Measurements from ENCODE around the gene ATG14. TPM values are rescaled to one million over a fixed set of nuclear protein-coding genes. Genes with fewer than 3 reads are reported as not detected.
A peak's percentile ranks its signal among the peaks of the same experiment; 100 is the strongest.
"Not testable (repeated sequence)": the region's sequence is repeated elsewhere in the genome, so short reads cannot be mapped to it uniquely, and the experiment has no call there.

The ATG14 gene, protein sequence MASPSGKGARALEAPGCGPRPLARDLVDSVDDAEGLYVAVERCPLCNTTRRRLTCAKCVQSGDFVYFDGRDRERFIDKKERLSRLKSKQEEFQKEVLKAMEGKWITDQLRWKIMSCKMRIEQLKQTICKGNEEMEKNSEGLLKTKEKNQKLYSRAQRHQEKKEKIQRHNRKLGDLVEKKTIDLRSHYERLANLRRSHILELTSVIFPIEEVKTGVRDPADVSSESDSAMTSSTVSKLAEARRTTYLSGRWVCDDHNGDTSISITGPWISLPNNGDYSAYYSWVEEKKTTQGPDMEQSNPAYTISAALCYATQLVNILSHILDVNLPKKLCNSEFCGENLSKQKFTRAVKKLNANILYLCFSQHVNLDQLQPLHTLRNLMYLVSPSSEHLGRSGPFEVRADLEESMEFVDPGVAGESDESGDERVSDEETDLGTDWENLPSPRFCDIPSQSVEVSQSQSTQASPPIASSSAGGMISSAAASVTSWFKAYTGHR
- 8.2 TPM for polyA plus RNA-seq (2013, experiment 1 of 2)
- 7.2 TPM for polyA plus RNA-seq (2013, experiment 2 of 2)

DNA sequence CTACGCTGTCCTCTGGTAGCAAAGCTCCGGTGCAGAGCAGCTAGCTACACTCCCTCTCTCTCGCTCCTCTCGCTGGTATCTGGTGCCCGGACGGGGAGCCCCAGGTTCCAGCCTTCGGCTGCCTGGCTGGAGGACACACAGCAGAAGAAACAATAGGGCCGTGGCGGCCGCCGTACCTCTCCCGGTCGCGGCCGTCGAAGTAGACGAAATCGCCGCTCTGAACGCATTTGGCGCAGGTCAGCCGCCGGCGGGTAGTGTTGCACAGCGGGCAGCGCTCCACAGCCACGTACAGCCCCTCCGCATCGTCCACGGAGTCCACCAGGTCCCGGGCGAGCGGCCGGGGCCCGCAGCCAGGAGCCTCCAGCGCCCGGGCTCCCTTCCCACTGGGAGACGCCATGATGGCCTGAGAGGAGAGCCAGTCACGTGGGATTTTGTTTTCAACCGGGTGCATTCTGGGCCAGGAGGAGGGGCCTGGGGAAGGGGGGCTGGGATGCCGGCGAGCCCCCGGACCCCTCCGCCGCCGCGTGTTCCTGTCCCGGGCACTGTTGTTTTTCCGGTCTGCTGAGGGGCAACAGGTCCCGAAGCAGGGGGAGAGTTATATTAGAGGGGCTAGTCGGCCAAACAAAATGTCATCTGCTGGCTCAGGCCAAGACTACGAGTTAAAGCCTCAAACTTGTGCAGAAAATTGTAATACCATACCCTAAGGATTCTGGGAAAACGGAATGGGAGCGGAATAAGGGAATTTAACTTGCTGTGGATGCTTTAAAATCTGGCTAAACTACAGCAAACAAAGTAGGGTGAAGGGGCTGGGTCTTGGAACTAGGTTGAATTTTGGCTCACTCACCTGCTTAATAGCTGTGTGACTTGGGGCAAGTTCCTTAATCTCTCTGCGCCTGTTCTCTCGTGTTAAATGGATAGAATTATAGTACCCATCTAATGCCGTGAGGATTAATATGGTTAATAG, at the start of gene ATG14:
ATG14 (minus strand) TSS at position 405 of the 964 bp plus-strand sequence; CDS start at position 397, 8 bp downstream.
- Histone ChIP-seq H3K4me1 (ENCODE audit: insufficient read depth, low read length) (peaks cover 18% of the 10 kb centered on the region; the same call in 1 of the 2 replicates), H3K27ac (ENCODE audit: low read depth, low read length) (peak within 1 kb of the TSS; percentile 71), H3K36me3 (ENCODE audit: insufficient read depth, low read length) (no peaks in the 10 kb centered on the region), H3K9ac (ENCODE audit: low read depth, low read length) (peak within 1 kb of the TSS; percentile 93), H3K27me3 (ENCODE audit: insufficient read depth, low read length) (no peaks in the 10 kb centered on the region; the same call in 1 of the 2 replicates), H3K4me3 (ENCODE audit: low read length) (peak within 1 kb of the TSS; percentile 96), H3K9me3 (ENCODE audit: insufficient read depth, low read depth, low read length) (no peaks in the 10 kb centered on the region)
- WGBS, result 4% methylated on average over 56 of the region's 57 CpGs

GRCh38 chr14:55458800-55459515, 47.3 kb upstream of the ATG14 start:
- Histone ChIP-seq H3K4me3 (ENCODE audit: low read length) (no peak overlapping the region), H3K9me3 (ENCODE audit: insufficient read depth, low read depth, low read length) (0 out of 2 replicates have a peak, but pooled peaks cover 3% of the 10 kb centered on the region), H3K4me1 (ENCODE audit: insufficient read depth, low read length) (peaks cover 10% of the 10 kb centered on the region), H3K9ac (ENCODE audit: low read depth, low read length) (no peak overlapping the region), H3K27ac (ENCODE audit: low read depth, low read length) (no peak overlapping the region), H3K27me3 (ENCODE audit: insufficient read depth, low read length) (no peaks in the 10 kb centered on the region), H3K36me3 (ENCODE audit: insufficient read depth, low read length) (no peaks in the 10 kb centered on the region)
- 90% methylated on average over 8 of the region's 9 CpGs for WGBS

DNA sequence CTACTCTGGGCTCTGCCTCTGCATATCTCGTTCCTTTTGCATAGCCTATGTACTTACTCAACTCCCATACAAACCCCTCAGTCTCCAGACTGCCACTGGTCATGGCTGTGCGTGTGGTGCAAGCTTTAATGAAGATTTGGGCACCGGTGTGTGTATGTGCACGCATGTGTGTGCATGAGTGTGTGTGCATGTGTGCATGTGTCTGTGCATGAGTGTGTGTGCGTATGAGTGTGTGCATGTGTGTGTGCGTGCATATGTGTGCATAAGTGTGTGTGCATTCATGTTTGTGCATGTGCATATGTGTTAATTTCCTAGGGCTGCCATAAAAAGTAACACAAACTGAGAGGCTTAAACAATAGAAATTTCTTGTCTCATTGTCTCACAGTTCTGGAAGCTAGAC, 45.9 kb upstream of the ATG14 start:
- Histone ChIP-seq H3K4me1 (ENCODE audit: insufficient read depth, low read length) (peaks cover 15% of the 10 kb centered on the region), H3K9ac (ENCODE audit: low read depth, low read length) (no peak overlapping the region), H3K27me3 (ENCODE audit: insufficient read depth, low read length) (no peaks in the 10 kb centered on the region), H3K4me3 (ENCODE audit: low read length) (no peak overlapping the region), H3K27ac (ENCODE audit: low read depth, low read length) (no peak overlapping the region), H3K9me3 (ENCODE audit: insufficient read depth, low read depth, low read length) (0 out of 2 replicates have a peak, but pooled peaks cover 3% of the 10 kb centered on the region), H3K36me3 (ENCODE audit: insufficient read depth, low read length) (no peaks in the 10 kb centered on the region)
- WGBS, result 93% methylated on average over 6 of the region's 6 CpGs

DNA sequence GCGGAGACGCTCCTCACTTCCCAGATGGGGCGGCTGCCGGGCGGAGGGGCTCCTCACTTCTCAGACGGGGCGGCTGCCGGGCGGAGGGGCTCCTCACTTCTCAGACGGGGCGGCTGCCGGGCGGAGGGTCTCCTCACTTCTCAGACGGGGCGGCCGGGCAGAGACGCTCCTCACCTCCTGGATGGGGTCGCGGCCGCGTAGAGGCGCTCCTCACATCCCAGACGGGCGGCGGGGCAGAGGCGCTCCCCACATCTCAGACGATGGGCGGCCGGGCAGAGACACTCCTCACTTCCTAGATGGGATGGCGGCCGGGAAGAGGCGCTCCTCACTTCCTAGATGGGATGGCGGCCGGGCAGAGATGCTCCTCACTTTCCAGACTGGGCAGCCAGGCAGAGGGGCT, 44.8 kb upstream of the ATG14 start:
- WGBS, result 96% methylated on average over 28 of the region's 34 CpGs
- H3K4me1 ChIP-seq (ENCODE audit: insufficient read depth, low read length), result peaks cover 15% of the 10 kb centered on the region
- not testable (repeated sequence) for H3K9me3 ChIP-seq (ENCODE audit: insufficient read depth, low read depth, low read length); H3K36me3 ChIP-seq (ENCODE audit: insufficient read depth, low read length); H3K9ac ChIP-seq (ENCODE audit: low read depth, low read length); H3K4me3 ChIP-seq (ENCODE audit: low read length); H3K27ac ChIP-seq (ENCODE audit: low read depth, low read length); H3K27me3 ChIP-seq (ENCODE audit: insufficient read depth, low read length)

DNA sequence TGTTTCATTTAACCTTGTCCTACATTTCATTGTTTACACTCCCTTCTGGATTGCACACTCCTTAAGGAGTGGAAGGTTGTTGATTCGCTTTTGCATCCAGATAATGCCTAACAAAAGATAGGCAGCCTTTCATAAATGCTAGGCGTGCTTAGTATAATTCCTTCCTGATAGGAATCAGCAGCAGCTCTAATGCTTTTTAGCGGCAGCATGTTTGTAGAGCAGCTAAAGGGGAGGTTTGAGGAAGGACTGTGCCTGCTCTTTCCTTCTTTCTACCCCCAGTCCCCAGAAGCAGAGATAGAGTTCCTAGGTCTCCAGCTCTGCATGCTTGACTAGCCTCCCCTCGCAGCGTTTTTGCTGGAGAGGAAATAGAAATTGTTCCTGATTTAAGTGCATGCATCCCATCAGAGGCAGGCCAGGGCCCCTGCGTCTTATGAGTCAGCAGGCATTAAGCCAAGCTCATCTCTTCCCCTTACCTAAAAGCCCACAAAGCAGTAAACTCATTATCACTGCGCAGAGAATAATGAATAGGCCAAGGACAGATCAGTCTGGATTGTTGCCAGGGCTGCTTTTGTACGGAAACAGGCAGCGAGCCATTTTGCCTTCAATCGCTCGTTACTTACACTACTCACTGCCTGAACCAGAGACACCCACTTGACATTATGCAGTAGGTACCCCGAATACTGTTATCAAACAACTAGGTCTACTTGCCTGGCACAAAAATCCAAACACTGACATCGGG, 42.8 kb upstream of the ATG14 start:
- peak overlapping the region; percentile 9; the same call in 1 of the 2 replicates for H3K27ac ChIP-seq (ENCODE audit: low read depth, low read length)
- peak overlapping the region; percentile 3; the same call in 1 of the 2 replicates for H3K9ac ChIP-seq (ENCODE audit: low read depth, low read length)
- H3K4me1 ChIP-seq (ENCODE audit: insufficient read depth, low read length), result peaks cover 15% of the 10 kb centered on the region
- 0 out of 2 replicates have a peak, but pooled peaks cover 3% of the 10 kb centered on the region for H3K9me3 ChIP-seq (ENCODE audit: insufficient read depth, low read depth, low read length)
- H3K27me3 ChIP-seq (ENCODE audit: insufficient read depth, low read length), result no peaks in the 10 kb centered on the region
- no peak overlapping the region for H3K4me3 ChIP-seq (ENCODE audit: low read length)
- H3K36me3 ChIP-seq (ENCODE audit: insufficient read depth, low read length), result no peaks in the 10 kb centered on the region
- 78% methylated on average over 13 of the region's 13 CpGs for WGBS

GRCh38 chr14:55451950-55452349, 40.3 kb upstream of the ATG14 start:
- WGBS, result 83% methylated on average over 2 of the region's 2 CpGs
- H3K36me3 ChIP-seq (ENCODE audit: insufficient read depth, low read length), result no peaks in the 10 kb centered on the region
- H3K27ac ChIP-seq (ENCODE audit: low read depth, low read length), result no peak overlapping the region
- no peak overlapping the region for H3K4me3 ChIP-seq (ENCODE audit: low read length)
- H3K9ac ChIP-seq (ENCODE audit: low read depth, low read length), result no peak overlapping the region
- H3K4me1 ChIP-seq (ENCODE audit: insufficient read depth, low read length), result peaks cover 15% of the 10 kb centered on the region
- H3K9me3 ChIP-seq (ENCODE audit: insufficient read depth, low read depth, low read length), result no peaks in the 10 kb centered on the region
- H3K27me3 ChIP-seq (ENCODE audit: insufficient read depth, low read length), result no peaks in the 10 kb centered on the region

DNA sequence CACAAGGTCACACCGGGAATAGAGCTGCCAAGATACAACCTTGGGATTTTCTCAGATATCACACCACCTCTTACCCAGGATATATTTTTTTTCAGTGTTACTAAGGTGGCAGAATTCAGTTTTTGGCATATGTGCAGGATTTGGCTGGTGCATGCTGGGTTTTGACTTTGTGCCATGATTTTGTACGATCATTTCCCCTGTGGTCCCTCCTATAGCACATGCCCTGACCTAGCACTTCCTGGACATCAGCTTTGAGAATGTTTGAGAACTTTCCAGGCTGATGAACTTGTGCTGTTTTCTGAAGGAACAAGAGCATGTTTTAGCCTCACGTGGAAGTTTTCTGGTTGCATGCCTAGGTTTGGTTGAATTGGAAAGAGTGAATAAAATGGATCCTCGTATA, 39.8 kb upstream of the ATG14 start:
- H3K27ac ChIP-seq (ENCODE audit: low read depth, low read length), result no peak overlapping the region
- no peaks in the 10 kb centered on the region for H3K27me3 ChIP-seq (ENCODE audit: insufficient read depth, low read length)
- H3K9me3 ChIP-seq (ENCODE audit: insufficient read depth, low read depth, low read length), result no peaks in the 10 kb centered on the region
- H3K9ac ChIP-seq (ENCODE audit: low read depth, low read length), result no peak overlapping the region
- no peaks in the 10 kb centered on the region for H3K36me3 ChIP-seq (ENCODE audit: insufficient read depth, low read length)
- H3K4me1 ChIP-seq (ENCODE audit: insufficient read depth, low read length), result peaks cover 20% of the 10 kb centered on the region
- no peak overlapping the region for H3K4me3 ChIP-seq (ENCODE audit: low read length)
- WGBS, result 65% methylated on average over 4 of the region's 4 CpGs

DNA sequence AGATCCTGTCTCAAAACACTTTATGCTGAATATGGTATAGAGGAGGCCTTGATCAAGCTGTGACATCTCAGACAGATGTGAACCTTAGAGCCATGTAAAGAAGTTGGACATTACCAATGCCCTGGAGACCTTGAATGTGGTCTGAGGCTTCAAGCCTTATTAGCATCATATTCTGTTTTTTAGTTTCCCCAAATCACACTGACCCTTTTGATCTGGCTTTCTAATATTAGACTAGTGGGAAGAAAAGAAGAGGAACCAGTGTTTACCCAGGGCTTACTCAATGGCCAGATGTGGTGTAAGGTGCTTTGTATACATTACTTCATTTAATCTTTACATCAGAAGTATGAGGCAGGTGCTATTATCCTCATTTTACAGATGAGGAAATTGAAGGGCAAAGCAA, 39.4 kb upstream of the ATG14 start:
- H3K4me1 ChIP-seq (ENCODE audit: insufficient read depth, low read length), result peaks cover 20% of the 10 kb centered on the region

GRCh38 chr14:55450539-55450938, 38.9 kb upstream of the ATG14 start:
- no peaks in the 10 kb centered on the region for H3K27me3 ChIP-seq (ENCODE audit: insufficient read depth, low read length)
- 82% methylated on average over 3 of the region's 3 CpGs for WGBS
- H3K27ac ChIP-seq (ENCODE audit: low read depth, low read length), result no peak overlapping the region
- H3K4me3 ChIP-seq (ENCODE audit: low read length), result no peak overlapping the region
- peaks cover 20% of the 10 kb centered on the region for H3K4me1 ChIP-seq (ENCODE audit: insufficient read depth, low read length)
- no peak overlapping the region for H3K9ac ChIP-seq (ENCODE audit: low read depth, low read length)
- H3K9me3 ChIP-seq (ENCODE audit: insufficient read depth, low read depth, low read length), result no peaks in the 10 kb centered on the region
- H3K36me3 ChIP-seq (ENCODE audit: insufficient read depth, low read length), result no peaks in the 10 kb centered on the region

More for the DNA sequence above, 39.4 kb upstream of the ATG14 start:
- Histone ChIP-seq H3K27me3 (ENCODE audit: insufficient read depth, low read length) (no peaks in the 10 kb centered on the region), H3K36me3 (ENCODE audit: insufficient read depth, low read length) (no peaks in the 10 kb centered on the region), H3K9ac (ENCODE audit: low read depth, low read length) (no peak overlapping the region), H3K4me3 (ENCODE audit: low read length) (no peak overlapping the region), H3K9me3 (ENCODE audit: insufficient read depth, low read depth, low read length) (no peaks in the 10 kb centered on the region), H3K27ac (ENCODE audit: low read depth, low read length) (no peak overlapping the region)

- H3K36me3 ChIP-seq (ENCODE audit: insufficient read depth, low read length), result no peaks in the 10 kb centered on the region
- H3K9ac ChIP-seq (ENCODE audit: low read depth, low read length), result no peak overlapping the region
- no peaks in the 10 kb centered on the region for H3K9me3 ChIP-seq (ENCODE audit: insufficient read depth, low read depth, low read length)
- H3K4me1 ChIP-seq (ENCODE audit: insufficient read depth, low read length), result peaks cover 20% of the 10 kb centered on the region
- no peak overlapping the region for H3K27ac ChIP-seq (ENCODE audit: low read depth, low read length)
- 92% methylated on average over 2 of the region's 2 CpGs for WGBS
- H3K4me3 ChIP-seq (ENCODE audit: low read length), result no peak overlapping the region
- H3K27me3 ChIP-seq (ENCODE audit: insufficient read depth, low read length), result no peaks in the 10 kb centered on the region
Measured at GRCh38 chr14:55450124-55450523, 38.5 kb upstream of the ATG14 start.

All from HUES64 (cell line).